ENCODE data around the gene CASP8AP2.
"Not testable (repeated sequence)": the region's sequence is repeated elsewhere in the genome, so short reads cannot be mapped to it uniquely, and the experiment has no call there.

Gene CASP8AP2

DNA sequence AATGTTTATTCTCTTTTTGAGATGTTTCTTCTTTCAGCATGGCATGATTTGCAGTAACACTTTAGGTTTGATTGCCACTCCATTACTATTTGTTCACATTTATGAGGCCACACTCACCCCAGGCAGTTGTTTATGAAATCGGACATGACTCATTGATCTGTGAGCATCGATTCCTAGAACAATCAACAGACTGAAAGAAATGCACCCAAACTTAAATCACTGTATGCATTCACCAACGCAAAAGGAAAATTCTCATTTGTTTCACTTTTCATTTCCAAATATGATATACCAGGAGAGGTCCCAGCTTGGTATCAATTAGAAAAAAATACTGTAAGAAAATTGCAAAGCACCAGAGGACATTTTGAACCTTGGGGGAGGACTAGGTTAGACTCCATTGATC, 59.2 kb downstream of the CASP8AP2 start:
- no peak for DNase-seq

GRCh38 chr6:89890845-89891528, 61.3 kb downstream of the CASP8AP2 start:
- DNase-seq, result not testable (repeated sequence)

DNA sequence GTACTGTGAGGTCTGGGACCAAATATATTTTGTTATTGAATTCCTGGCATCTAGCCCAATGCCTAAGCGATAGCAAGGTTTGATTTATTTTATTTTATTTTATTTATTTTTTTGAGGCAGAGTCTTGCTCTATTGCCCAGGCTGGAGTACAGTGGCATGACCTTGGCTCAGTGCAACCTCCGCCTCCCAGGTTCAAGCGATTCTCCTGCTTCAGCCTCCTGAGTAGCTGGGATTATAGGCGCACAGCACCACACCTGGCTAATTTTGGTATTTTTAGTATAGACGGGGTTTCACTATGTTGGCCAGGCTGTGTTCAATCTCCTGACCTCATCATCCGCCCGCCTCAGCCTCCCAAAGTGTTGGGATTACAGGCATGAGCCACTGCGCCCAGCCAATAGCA, 62.9 kb downstream of the CASP8AP2 start:
- DNase-seq, result not testable (repeated sequence)

- no peak for DNase-seq
Measured at GRCh38 chr6:89894169-89894568, 64.5 kb downstream of the CASP8AP2 start, which contains the start of gene GJA10. Gene GJA10, plus strand, starts transcription at chr6:89894469. Its CDS starts 0 bp downstream, at chr6:89894469.

DNA sequence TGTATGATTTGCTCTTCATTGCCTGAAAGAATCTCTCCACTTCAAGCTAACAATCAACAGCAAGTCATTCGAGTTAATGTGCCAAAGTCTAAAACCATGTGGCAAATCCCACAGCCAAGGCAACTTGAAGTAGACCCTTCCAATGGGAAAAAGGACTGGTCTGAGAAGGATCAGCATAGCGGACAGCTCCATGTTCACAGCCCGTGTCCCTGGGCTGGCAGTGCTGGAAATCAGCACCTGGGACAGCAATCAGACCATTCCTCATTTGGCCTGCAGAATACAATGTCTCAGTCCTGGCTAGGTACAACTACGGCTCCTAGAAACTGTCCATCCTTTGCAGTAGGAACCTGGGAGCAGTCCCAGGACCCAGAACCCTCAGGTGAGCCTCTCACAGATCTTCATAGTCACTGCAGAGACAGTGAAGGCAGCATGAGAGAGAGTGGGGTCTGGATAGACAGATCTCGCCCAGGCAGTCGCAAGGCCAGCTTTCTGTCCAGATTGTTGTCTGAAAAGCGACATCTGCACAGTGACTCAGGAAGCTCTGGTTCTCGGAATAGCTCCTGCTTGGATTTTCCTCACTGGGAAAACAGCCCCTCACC, 65.7 kb downstream of the CASP8AP2 start:
- DNase-seq, result no peak

DNA sequence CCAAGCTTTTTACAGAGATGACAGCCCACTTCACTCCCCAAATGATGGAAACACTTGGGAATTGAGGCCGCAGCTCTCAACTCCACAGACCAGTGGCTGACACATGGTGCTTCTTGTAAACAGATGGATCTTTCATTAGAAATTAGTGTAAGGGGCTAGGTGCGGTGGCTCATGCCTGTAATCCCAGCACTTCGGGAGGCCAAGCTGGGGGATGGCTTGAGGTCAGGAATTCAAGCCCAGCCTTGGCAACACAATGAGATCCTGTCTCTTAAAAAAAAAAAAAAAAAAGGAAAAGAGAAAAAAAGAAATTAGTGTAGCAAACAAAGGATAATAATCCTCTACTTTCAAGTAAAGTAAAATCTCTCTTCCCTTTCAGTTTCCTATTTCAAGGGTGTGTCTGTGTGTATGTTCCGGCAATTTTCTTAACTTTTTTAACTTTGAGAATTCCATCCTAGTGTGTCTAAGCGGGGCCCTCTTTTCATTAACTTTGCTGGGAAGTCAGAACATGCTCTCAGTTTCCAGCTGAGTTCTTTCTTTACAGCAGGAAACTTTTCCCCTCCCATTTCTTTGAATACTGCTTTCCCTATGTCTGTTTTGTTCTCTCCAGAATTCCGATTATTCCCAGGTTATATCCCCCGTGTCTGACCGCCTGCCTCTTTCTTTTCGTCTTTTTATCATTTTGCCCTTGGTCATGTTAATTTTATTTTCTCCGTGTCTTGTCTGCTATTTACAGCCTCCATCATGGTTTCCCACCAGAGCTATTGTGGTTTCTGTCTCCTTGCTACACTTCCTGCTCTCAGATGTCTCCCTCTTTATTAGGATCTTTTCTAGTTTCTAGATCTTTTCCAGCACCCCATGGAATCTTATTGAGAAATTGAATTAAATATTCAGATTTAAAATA, 80.6 kb downstream of the CASP8AP2 start:
- not testable (repeated sequence) for DNase-seq

DNA sequence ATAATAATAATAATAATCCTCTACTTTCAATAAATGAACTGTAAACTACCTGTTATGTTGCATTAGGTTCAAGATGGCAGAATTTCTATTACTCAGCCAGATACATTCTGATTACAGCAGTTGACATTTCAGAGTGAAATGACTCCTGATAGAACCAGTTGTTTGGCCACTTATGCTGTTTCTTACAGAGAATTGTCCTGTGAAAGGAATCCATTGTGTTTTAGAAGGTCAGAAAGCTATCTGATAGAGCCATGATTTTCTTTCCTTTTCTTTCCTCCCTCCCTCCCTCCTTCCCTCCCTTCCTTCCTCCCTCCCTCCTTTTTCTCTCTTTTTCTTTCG, 81.2 kb downstream of the CASP8AP2 start:
- DNase-seq, result no peak

DNA sequence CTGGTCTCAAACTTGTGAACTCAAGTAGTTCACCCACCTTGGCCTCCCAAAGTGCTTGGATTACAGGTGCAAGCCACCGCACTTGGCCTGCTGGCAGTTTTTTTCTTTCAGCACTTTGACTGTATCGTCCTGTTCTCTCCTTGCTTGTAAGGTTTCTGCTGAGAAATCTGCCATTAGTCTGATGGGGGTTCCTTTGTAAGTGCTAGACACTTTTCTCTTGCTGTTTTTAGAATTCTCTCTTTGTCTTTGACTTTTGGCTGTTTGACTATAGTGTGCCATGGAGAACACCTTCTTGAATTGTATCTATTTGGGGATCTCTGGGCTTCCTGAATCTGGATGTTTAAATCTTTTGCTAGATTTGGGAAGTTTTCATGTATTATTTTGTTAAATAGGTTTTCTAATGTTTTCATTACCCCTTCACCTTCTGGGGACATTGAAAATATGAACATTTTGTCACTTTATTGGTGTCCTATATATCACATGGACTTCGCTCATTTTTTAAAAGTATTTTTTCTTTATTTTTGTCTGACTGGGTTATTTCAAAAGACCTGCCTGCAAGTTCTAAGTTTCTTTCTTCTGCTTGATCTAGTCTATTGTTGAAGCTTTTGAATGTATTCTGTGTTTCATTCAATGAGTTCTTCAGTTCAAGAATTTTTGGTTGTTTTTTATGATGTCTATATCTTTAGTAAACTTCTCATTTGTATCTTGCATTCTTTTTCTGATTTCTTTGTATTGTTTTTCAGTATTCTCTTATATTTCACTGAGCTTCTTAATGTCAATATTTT, 86.6 kb downstream of the CASP8AP2 start:
- no peak for DNase-seq

DNA sequence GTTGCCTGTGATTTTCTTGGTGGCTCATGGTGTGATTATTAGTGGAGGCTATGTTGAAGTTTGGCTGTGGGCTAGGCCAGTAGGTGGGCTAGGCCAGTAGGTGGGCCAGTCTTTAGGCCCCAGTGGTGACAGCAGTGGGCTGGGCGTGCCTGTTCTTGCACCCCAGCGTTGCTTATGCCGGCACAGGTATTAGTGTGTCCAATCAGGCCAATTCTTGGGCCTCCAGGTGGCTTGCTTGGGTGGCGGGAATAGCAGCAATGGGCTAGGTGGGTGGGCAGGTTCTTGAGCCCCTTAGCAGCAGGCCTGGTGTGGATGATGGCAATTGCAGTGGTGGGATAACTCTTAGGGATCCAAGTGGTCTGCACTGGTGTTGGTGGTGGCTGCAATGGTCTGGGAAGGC, 87.5 kb downstream of the CASP8AP2 start:
- DNase-seq, result no peak

DNA sequence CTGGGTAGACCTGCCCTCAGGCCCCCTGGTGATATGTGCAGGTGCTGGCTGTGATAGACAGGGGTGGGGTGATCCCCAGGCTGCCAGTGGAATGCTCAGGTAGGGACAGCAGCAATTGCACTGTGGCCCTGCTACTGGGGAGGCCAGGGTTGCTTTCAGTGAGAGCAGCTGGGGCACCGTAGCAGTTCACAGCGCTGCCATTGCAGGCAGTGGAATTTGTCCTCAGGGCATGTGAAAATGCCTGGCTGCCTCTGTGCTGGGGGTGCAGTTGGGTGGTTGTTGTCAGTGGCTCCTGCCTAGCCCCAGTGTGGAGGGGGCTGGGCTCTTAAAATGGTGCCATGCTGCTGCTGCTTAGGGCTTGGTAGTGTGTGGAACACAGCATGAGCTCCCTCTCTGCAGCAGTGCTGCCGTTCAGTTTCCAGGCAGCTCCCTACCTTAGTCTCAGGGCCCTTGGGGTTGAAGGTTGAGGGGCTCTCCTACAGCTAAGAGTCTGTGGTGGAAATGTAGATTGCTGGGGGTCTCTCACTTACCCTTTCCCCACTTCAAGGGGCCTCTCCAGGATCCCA, 88.2 kb downstream of the CASP8AP2 start:
- DNase-seq, result no peak
